SK-N-SH (cell line): ENCODE measurements around the gene PTPRD.

Source experiments
- ELF1 ChIP-seq: IDR thresholded peaks from 2 replicates; pipeline ENCODE4 v1.4.0; 2012
- GABPA ChIP-seq: IDR thresholded peaks from 2 replicates; pipeline ENCODE4 v1.4.0; 2012; ENCODE audit warnings: low read depth, mild to moderate bottlenecking
- MEF2A ChIP-seq: IDR thresholded peaks from 2 replicates; pipeline ENCODE4 v1.4.0; 2012; ENCODE audit warnings: low read depth, borderline replicate concordance
- POLR2AphosphoS5 ChIP-seq: IDR thresholded peaks from 2 replicates; pipeline ENCODE4 v1.6.1; 2012; ENCODE audit warnings: low read depth, low read length
- RAD21 ChIP-seq: IDR thresholded peaks from 2 replicates; pipeline ENCODE4 v1.6.1; 2012; ENCODE audit warnings: mild to moderate bottlenecking, low read length
- SIN3A ChIP-seq: IDR thresholded peaks from 2 replicates; pipeline ENCODE4 v1.6.1; 2012; ENCODE audit warnings: low read depth, mild to moderate bottlenecking, low read length, moderate library complexity, borderline replicate concordance
- SMC3 ChIP-seq: IDR thresholded peaks from 2 replicates; pipeline ENCODE4 v1.6.1; 2012; ENCODE audit warnings: low read depth, low read length, improper control_type of control experiment
- TAF1 ChIP-seq: IDR thresholded peaks from 2 replicates; pipeline ENCODE4 v1.6.1; 2012; ENCODE audit warnings: low read depth, mild to moderate bottlenecking, low read length, moderate library complexity, borderline replicate concordance
- TF ChIP-seq, protein P1 (sequence below): fragments of 200-600 bp; sonication (generic); IDR thresholded peaks from 2 replicates; pipeline ENCODE4 v1.6.1; 2017; ENCODE audit warnings: antibody characterized with exemption, mild to moderate bottlenecking, moderate library complexity
- TF ChIP-seq, protein P2 (sequence below): IDR thresholded peaks from 2 replicates; pipeline ENCODE4 v1.4.0; 2012; ENCODE audit warnings: low read depth
- TF ChIP-seq, protein P3 (sequence below): fragments of 150-350 bp; IDR thresholded peaks from 2 replicates; pipeline ENCODE4 v1.6.1; 2017; ENCODE audit warnings: antibody characterized with exemption, low read length, low read depth, borderline replicate concordance

DNA sequence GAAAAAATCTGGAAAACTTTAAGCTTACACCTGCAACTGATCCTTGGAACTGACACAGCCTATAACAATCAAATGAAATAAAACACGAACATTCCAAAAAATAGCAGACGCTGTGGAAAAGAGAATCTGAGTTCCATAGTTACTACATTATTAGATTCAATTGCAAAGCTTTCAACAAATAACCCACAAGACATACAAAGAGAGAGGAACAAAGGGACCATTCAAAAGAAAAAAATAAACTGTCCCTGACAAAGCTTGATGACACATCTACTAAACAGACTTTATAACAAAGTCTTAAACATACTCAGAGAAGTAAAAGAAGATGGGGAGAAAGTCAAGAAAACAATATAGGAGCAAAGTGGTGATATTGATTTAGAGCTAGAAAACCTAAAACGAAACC is 1123.6 kb downstream of the PTPRD start:
- TF ChIP-seq SMC3, result no peak
- no peak for TF ChIP-seq RAD21
- TF ChIP-seq, protein P1, sequence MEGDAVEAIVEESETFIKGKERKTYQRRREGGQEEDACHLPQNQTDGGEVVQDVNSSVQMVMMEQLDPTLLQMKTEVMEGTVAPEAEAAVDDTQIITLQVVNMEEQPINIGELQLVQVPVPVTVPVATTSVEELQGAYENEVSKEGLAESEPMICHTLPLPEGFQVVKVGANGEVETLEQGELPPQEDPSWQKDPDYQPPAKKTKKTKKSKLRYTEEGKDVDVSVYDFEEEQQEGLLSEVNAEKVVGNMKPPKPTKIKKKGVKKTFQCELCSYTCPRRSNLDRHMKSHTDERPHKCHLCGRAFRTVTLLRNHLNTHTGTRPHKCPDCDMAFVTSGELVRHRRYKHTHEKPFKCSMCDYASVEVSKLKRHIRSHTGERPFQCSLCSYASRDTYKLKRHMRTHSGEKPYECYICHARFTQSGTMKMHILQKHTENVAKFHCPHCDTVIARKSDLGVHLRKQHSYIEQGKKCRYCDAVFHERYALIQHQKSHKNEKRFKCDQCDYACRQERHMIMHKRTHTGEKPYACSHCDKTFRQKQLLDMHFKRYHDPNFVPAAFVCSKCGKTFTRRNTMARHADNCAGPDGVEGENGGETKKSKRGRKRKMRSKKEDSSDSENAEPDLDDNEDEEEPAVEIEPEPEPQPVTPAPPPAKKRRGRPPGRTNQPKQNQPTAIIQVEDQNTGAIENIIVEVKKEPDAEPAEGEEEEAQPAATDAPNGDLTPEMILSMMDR, result no peak
- TF ChIP-seq GABPA, result no peak
- no peak for TF ChIP-seq ELF1
- TF ChIP-seq SIN3A, result no peak
- TF ChIP-seq TAF1, result no peak
- TF ChIP-seq, protein P2, sequence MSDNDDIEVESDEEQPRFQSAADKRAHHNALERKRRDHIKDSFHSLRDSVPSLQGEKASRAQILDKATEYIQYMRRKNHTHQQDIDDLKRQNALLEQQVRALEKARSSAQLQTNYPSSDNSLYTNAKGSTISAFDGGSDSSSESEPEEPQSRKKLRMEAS, result no peak
- TF ChIP-seq MEF2A, result no peak
- TF ChIP-seq POLR2AphosphoS5, result no peak
- TF ChIP-seq, protein P3, sequence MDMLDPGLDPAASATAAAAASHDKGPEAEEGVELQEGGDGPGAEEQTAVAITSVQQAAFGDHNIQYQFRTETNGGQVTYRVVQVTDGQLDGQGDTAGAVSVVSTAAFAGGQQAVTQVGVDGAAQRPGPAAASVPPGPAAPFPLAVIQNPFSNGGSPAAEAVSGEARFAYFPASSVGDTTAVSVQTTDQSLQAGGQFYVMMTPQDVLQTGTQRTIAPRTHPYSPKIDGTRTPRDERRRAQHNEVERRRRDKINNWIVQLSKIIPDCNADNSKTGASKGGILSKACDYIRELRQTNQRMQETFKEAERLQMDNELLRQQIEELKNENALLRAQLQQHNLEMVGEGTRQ, result no peak
